ENCODE measurements around the gene RASSF5.

RASSF5 gene

DNA sequence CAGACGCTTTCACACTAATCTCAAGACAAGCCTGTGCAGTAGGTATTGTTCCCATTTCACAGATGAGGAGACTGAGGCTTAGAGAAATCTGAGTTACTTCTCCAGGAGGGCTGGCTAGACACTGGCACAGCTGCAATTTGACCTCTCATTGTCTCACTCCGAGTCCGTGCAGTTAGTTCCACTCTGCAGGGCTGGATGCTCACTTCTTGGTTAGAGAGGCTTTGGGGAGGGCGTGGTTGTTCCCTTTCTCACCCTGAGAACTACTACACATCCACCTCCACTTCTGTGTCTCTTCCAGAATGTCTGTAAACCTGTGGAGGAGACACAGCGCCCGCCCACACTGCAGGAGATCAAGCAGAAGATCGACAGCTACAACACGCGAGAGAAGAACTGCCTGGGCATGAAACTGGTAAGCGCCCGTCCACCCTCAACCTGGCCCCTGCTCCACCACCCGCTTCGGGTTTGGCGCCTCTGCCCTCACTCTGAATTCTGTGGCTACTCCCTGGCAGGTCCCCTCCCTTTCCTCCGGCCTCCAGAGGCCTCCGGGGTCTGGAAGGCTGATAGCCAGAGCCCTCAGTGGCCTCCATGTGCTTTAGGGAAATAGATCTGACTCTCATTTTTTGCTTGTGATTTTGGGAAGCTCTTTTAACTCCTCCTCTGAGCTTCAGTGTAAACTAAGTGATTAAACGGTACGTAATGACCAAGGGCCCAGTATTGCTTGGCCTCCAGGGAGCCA is 75.8 kb downstream of the RASSF5 start:
- H3K9me3 Mint-ChIP-seq: no peaks in the 10 kb centered on the region
- H3K27me3 Mint-ChIP-seq (ENCODE audit: low read depth): peaks cover 3% of the 10 kb centered on the region
- peaks cover 8% of the 10 kb centered on the region for H3K36me3 Mint-ChIP-seq (ENCODE audit: low read depth)
- peaks cover 21% of the 10 kb centered on the region for H3K4me1 Mint-ChIP-seq
- H3K4me3 Mint-ChIP-seq: no peak overlapping the region
- H3K27ac Mint-ChIP-seq: peak overlapping the region in 2 of 3 experiments; percentile 65 to 79
- TF ChIP-seq, protein P1, sequence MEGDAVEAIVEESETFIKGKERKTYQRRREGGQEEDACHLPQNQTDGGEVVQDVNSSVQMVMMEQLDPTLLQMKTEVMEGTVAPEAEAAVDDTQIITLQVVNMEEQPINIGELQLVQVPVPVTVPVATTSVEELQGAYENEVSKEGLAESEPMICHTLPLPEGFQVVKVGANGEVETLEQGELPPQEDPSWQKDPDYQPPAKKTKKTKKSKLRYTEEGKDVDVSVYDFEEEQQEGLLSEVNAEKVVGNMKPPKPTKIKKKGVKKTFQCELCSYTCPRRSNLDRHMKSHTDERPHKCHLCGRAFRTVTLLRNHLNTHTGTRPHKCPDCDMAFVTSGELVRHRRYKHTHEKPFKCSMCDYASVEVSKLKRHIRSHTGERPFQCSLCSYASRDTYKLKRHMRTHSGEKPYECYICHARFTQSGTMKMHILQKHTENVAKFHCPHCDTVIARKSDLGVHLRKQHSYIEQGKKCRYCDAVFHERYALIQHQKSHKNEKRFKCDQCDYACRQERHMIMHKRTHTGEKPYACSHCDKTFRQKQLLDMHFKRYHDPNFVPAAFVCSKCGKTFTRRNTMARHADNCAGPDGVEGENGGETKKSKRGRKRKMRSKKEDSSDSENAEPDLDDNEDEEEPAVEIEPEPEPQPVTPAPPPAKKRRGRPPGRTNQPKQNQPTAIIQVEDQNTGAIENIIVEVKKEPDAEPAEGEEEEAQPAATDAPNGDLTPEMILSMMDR (IDR thresholded peaks at IDR 0.05; ENCODE audit: unreplicated experiment in 3 of 3): no peak

DNA sequence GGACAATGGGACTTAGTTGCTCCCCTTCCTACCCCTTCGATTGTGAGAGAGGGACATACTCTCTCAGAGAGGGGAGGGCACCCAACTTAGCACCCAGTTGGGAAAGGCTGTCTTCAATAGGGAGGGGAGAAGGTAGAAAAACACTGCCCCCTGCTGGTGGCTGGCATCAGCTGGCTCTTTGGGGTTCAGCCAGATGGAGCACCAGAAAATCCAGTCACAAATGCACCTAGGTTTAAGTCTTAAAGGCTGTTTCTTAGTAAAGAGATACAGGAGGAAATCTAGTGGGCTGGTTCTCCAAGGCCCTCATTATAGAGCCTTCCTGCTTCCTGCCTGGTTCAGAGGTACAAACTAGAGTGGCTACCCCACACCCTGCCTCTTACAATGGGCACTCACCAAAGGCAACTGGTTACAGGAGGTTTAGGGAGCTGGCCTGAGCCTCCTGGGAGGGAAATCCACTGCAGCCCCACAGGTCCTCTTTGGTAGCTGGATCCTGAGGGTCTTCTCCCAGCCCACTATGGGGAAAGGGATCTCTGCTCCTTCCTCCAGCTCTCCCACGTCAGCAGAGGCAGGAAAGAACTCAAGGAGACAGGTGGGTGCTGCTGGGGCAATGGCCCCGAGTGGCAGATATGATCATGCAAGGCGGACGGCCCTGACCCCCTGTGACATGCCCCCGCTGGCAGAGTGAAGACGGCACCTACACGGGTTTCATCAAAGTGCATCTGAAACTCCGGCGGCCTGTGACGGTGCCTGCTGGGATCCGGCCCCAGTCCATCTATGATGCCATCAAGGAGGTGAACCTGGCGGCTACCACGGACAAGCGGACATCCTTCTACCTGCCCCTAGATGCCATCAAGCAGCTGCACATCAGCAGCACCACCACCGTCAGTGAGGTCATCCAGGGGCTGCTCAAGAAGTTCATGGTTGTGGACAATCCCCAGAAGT is 76.6 kb downstream of the RASSF5 start:
- H3K27ac Mint-ChIP-seq: peak overlapping the region in 2 of 3 experiments; percentile 65 to 79
- peaks cover 12% of the 10 kb centered on the region for H3K36me3 Mint-ChIP-seq (ENCODE audit: low read depth)
- TF ChIP-seq, protein P1 (IDR thresholded peaks at IDR 0.05; ENCODE audit: unreplicated experiment in 3 of 3): peak; percentile 83 to 92 (median 89)
- peaks cover 29% of the 10 kb centered on the region for H3K4me1 Mint-ChIP-seq
- no peak overlapping the region for H3K4me3 Mint-ChIP-seq
- H3K9me3 Mint-ChIP-seq: no peaks in the 10 kb centered on the region
- H3K27me3 Mint-ChIP-seq (ENCODE audit: low read depth): peaks cover 7% of the 10 kb centered on the region

DNA sequence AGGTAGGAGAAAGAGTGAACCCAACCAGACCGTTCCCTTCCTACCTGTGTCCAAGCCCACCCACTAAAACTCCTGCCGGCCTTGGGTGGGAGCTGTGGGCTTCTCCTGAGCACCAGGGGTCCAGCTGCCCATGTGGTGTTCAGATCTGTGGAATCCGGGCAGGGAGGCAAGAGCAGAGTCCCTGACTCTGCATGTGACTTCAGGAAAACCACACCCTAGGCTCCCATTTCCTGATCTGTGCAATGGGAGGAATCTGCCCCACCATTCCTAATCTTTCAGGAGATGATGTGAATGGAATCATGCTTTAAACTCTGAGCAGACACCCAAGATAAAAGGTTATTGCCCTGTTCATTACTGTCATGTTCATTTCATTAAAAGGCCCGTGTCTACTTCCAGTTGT is 77.4 kb downstream of the RASSF5 start:
- Mint-ChIP-seq H3K9me3 (no peaks in the 10 kb centered on the region), H3K36me3 (ENCODE audit: low read depth) (peaks cover 17% of the 10 kb centered on the region), H3K27ac (no peak overlapping the region), H3K27me3 (ENCODE audit: low read depth) (peaks cover 7% of the 10 kb centered on the region), H3K4me1 (peaks cover 36% of the 10 kb centered on the region), H3K4me3 (no peak overlapping the region)
- TF ChIP-seq, protein P1 (IDR thresholded peaks at IDR 0.05; ENCODE audit: unreplicated experiment in 3 of 3): no peak

DNA sequence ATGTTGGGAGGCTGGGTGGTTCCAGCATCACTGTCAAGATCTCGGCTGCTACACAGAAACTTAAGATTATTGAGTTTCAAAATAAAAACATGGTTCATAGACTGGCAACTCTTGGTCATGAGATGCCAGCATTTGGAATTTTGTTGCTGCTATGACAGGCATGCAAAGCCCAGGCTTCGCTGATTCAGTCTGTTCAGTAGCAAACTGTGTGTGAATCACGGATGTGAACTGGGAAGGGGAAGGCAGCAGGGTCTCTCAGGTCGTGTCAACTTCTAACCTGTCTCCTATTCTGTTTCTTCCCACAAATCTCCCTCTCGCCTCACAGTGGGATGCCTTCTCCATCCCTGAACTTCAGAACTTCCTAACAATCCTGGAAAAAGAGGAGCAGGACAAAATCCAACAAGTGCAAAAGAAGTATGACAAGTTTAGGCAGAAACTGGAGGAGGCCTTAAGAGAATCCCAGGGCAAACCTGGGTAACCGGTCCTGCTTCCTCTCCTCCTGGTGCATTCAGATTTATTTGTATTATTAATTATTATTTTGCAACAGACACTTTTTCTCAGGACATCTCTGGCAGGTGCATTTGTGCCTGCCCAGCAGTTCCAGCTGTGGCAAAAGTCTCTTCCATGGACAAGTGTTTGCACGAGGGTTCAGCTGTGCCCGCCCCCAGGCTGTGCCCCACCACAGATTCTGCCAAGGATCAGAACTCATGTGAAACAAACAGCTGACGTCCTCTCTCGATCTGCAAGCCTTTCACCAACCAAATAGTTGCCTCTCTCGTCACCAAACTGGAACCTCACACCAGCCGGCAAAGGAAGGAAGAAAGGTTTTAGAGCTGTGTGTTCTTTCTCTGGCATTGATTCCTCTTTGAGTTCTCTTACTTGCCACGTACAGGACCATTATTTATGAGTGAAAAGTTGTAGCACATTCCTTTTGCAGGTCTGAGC is 79.4 kb downstream of the RASSF5 start:
- peaks cover 7% of the 10 kb centered on the region for H3K27me3 Mint-ChIP-seq (ENCODE audit: low read depth)
- H3K27ac Mint-ChIP-seq: peak overlapping the region in 1 of 3 experiments; percentile 51
- H3K36me3 Mint-ChIP-seq (ENCODE audit: low read depth): peaks cover 35% of the 10 kb centered on the region
- no peak overlapping the region for H3K4me3 Mint-ChIP-seq
- TF ChIP-seq, protein P1 (IDR thresholded peaks at IDR 0.05; ENCODE audit: unreplicated experiment in 3 of 3): no peak
- peaks cover 56% of the 10 kb centered on the region for H3K4me1 Mint-ChIP-seq
- no peaks in the 10 kb centered on the region for H3K9me3 Mint-ChIP-seq

DNA sequence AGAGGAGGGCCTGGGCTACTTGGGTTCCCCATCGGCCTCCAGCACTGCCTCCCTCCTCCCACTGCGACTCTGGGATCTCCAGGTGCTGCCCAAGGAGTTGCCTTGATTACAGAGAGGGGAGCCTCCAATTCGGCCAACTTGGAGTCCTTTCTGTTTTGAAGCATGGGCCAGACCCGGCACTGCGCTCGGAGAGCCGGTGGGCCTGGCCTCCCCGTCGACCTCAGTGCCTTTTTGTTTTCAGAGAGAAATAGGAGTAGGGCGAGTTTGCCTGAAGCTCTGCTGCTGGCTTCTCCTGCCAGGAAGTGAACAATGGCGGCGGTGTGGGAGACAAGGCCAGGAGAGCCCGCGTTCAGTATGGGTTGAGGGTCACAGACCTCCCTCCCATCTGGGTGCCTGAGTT is 80.6 kb downstream of the RASSF5 start:
- Mint-ChIP-seq H3K27ac (peak overlapping the region in 2 of 3 experiments; percentile 89 to 96), H3K36me3 (ENCODE audit: low read depth) (peaks cover 45% of the 10 kb centered on the region), H3K4me1 (peaks cover 66% of the 10 kb centered on the region), H3K9me3 (no peaks in the 10 kb centered on the region), H3K27me3 (ENCODE audit: low read depth) (peaks cover 4% of the 10 kb centered on the region), H3K4me3 (no peak overlapping the region)
- TF ChIP-seq, protein P1 (IDR thresholded peaks at IDR 0.05; ENCODE audit: unreplicated experiment in 3 of 3): no peak
